Measurements from ENCODE around the gene ORAI1.

DNA sequence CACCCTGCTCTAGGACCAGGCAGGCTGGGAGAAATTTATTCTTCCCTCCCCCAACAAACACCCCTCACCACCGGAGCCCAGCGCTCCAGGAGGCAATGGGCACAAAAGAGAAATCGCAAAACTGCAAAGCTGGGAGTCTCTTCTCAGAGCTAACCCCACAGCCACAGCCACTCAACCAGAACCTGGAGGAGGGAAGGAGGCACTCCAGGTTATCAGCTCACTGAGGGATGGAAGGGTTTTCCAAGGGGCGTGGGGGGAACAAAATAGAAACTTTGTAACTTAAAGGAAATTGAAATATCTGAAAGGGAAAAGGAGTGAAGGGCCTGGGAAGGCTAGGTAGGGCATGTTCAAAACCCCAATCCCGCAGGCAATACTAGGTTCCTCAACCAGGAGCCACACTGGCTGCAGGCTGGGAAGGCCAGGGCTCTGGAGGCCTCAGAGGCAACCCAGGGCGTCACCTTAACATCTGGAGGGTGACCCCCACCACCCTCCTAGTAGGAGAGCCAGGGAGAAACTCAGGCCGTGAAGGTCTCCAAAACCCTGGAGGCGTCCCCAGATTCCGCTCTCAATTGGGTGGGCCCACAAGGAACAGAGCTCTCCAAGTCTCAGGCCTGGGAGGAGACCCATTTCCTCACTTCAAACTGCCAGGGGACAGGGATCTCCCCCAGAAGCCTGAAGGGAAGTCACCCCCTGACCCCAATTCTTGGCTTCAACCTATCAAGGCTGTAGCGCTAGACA is 48.7 kb upstream of the ORAI1 start:
- TF ChIP-seq, protein P1, sequence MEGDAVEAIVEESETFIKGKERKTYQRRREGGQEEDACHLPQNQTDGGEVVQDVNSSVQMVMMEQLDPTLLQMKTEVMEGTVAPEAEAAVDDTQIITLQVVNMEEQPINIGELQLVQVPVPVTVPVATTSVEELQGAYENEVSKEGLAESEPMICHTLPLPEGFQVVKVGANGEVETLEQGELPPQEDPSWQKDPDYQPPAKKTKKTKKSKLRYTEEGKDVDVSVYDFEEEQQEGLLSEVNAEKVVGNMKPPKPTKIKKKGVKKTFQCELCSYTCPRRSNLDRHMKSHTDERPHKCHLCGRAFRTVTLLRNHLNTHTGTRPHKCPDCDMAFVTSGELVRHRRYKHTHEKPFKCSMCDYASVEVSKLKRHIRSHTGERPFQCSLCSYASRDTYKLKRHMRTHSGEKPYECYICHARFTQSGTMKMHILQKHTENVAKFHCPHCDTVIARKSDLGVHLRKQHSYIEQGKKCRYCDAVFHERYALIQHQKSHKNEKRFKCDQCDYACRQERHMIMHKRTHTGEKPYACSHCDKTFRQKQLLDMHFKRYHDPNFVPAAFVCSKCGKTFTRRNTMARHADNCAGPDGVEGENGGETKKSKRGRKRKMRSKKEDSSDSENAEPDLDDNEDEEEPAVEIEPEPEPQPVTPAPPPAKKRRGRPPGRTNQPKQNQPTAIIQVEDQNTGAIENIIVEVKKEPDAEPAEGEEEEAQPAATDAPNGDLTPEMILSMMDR (IDR thresholded peaks at IDR 0.05), result no peak
- TF ChIP-seq POLR2A (IDR thresholded peaks at IDR 0.05) (no peak), POLR2AphosphoS5 (IDR thresholded peaks at IDR 0.05) (no peak)
